ENCODE measurements around the gene CRY2.

- TF ChIP-seq CTCF (optimal IDR thresholded peaks at IDR 0.05 in 1 of 3, IDR thresholded peaks at IDR 0.05 in 1 of 3, conservative IDR thresholded peaks at IDR 0.05 in 1 of 3; ENCODE audit: extremely low read depth in 1 of 3, insufficient read depth in 2 of 3, low read length in 3 of 3) (no peak), EZH2 (IDR thresholded peaks at IDR 0.05; ENCODE audit: low read length) (no peak)
These were observed 40.1 kb upstream of the CRY2 start for GRCh38 chr11:45806937-45807791.
